Measurements from ENCODE around the gene GGN. TPM values are rescaled to one million over a fixed set of nuclear protein-coding genes. Genes with fewer than 3 reads are reported as not detected.
A peak's percentile ranks its signal among the peaks of the same experiment; 100 is the strongest.
"Not testable (repeated sequence)": the region's sequence is repeated elsewhere in the genome, so short reads cannot be mapped to it uniquely, and the experiment has no call there.

Gene GGN
- total and polyA plus RNA-seq, 5 donors: 0.09 to 1.3 (median 0.37) TPM

DNA sequence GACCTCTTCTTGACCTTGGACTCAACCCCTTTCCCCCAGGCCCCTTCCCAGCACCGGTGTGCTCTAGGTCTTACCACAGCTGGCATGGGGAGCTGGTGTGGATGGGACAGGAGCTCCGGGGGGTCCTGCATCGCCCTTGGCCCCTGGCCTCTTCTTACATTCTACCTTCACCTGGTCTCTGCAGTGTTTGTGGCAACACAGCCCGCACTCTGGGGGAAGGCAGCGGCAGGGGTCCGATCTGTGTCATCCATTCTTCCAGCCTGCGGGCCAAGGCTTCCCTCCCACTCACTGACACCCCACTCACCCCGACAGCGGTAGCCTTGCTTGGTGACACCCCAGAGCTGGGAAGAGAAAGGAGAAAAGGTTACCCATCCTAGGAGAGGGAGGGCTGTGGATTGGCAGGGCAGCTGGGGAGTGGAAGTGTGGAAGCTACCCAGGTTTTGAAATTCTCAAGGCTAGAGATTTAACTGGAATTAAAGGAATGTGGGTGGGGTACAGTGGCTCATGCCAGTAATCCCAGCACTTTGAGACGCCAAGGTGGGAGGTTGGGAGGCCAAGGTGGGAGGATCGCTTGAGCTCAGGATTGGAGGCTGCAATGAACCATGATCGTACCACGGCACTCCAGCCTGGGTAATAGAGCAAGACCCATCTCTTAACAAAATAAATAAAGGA lies 23.3 kb upstream of the GGN start:
- intact Hi-C loops (cut with DNase I): no loop called here
- no peak for DNase-seq

DNA sequence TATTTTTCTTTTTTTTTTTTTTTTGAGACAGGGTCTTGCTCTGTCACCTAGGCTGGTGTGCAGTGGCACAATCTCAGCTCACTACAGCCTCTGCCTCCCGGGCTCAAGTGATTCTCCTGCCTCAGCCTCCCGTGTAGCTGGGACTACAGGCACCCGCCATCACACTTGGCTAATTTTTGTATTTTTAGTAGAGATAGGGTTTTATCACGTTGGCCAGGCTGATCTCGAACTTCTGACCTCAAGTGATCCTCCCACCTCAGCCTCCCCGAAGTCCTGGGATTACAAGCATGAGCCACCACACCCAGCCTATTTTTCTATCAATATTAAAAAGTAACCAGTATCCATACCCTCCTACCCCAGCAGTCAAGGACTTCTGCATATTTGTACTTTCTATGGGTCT lies 22.6 kb upstream of the GGN start:
- ATAC-seq; intact Hi-C loops (cut with DNase I); H3K27me3 ChIP-seq (ENCODE audit: control insufficient read depth, insufficient read depth); DNase-seq; H3K4me1 ChIP-seq (ENCODE audit: control insufficient read depth, insufficient read depth, low read length); H3K9me3 ChIP-seq (ENCODE audit: control insufficient read depth, low read length); H3K4me3 ChIP-seq (ENCODE audit: low read length); H3K27ac ChIP-seq (ENCODE audit: low read length): not testable (repeated sequence)
- 57% methylated on average over 6 of the region's 6 CpGs for WGBS

More for the DNA sequence above, 23.3 kb upstream of the GGN start:
- no peak overlapping the region for H3K4me3 ChIP-seq (ENCODE audit: low read length)
- H3K4me1 ChIP-seq (ENCODE audit: control insufficient read depth, insufficient read depth, low read length): no peaks in the 10 kb centered on the region
- no peak overlapping the region for H3K27ac ChIP-seq (ENCODE audit: low read length)
- WGBS: 84% methylated on average over 13 of the region's 13 CpGs
- H3K27me3 ChIP-seq (ENCODE audit: control insufficient read depth, insufficient read depth): no peaks in the 10 kb centered on the region
- no peaks in the 10 kb centered on the region for H3K9me3 ChIP-seq (ENCODE audit: control insufficient read depth, low read length)
- no peak for ATAC-seq

DNA sequence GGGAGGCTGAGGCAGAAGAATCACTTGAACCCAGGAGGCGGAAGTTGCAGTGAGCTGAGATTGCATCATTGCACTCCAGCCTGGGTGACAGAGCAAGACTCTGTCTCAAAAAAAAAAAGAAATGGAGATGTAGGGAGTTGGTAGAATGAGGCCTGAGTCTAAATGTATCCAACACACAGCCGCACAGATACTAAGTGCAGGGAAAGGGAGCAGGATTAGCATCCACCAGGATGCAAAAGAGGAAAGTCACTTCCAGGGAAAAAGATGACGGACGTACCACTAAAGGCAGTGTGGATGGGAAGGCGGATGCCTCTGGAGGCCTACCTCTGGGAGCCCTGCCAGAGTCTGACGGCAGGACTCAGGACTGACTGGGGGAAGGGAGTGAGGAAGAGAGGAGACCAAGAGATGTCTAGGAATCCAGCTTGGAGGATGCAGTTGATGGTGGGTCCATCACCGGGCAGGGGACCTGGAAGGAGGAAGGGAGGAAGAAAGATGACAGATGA lies 21.8 kb upstream of the GGN start:
- H3K27me3 ChIP-seq (ENCODE audit: control insufficient read depth, insufficient read depth): no peaks in the 10 kb centered on the region
- WGBS: 36% methylated on average over 7 of the region's 7 CpGs
- DNase-seq: peak in 2 of 3 donors; percentile 49 to 81
- intact Hi-C loops (cut with DNase I): loop anchor here in 3 of 4 donors (10.0 kb wide), 3 partner anchors 105 to 225 kb away; no protein-coding TSS in a partner anchor
- no peaks in the 10 kb centered on the region for H3K4me1 ChIP-seq (ENCODE audit: control insufficient read depth, insufficient read depth, low read length)
- no peak overlapping the region for H3K27ac ChIP-seq (ENCODE audit: low read length)
- peak; percentile 61 to 63 for ATAC-seq
- H3K4me3 ChIP-seq (ENCODE audit: low read length): no peak overlapping the region
- no peaks in the 10 kb centered on the region for H3K9me3 ChIP-seq (ENCODE audit: control insufficient read depth, low read length)

DNA sequence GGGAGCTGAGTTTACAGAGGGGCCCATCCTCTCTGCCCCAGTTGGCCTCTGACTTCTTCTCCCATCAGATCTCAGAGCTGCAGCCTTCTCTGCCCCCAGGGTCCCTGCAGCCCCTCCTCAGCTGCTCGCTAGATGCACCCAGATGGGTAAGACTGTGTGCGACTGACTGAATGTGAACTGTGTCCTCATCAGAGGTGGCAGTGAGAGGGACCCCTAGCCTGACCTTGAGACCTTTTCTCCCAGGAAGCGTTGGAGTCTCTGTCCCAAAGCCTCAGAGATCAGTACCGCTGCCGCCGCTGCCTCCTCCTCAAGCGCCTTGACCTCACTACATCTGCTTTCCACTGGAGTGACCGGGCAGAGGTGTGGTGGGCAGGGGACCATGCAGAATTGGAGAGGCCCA lies 17.4 kb upstream of the GGN start:
- intact Hi-C loops (cut with DNase I): loop anchor here in 3 of 4 donors (10.0 kb wide), 3 partner anchors 110 to 230 kb away; no protein-coding TSS in a partner anchor

DNA sequence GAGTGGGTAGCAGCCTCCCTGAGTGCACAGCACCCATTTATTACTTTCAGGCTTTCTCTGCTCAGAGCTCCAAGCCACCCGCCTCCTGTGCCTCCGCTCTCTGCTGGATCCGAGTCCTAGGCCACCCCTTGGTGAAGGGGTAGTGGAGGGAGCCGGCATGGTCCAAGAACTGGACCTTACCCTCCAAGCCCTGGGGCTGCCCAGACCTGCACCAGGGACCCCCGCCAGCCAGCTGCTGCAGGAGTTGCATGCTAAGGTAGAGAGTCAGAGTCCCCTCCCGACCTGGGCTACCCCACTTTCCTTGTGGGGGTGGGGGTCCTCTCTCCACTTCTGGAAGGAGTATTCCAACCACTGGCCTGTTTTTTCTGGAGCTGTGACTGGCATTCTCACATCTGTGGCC lies 17.0 kb upstream of the GGN start:
- WGBS: 93% methylated on average over 6 of the region's 6 CpGs
- Histone ChIP-seq H3K9me3 (ENCODE audit: control insufficient read depth, low read length) (no peaks in the 10 kb centered on the region), H3K4me1 (ENCODE audit: control insufficient read depth, insufficient read depth, low read length) (no peaks in the 10 kb centered on the region), H3K27ac (ENCODE audit: low read length) (no peak overlapping the region), H3K27me3 (ENCODE audit: control insufficient read depth, insufficient read depth) (no peaks in the 10 kb centered on the region), H3K4me3 (ENCODE audit: low read length) (no peak overlapping the region)
- peak in 1 of 3 donors; percentile 51 for DNase-seq
- no peak for ATAC-seq
- intact Hi-C loops (cut with DNase I): loop anchor here (5.0 to 10.0 kb wide), 4 partner anchors 110 to 230 kb away; no protein-coding TSS in a partner anchor

More for the DNA sequence above, 17.4 kb upstream of the GGN start:
- ATAC-seq (no peak), DNase-seq (no peak)
- Histone ChIP-seq H3K27ac (ENCODE audit: low read length) (no peak overlapping the region), H3K27me3 (ENCODE audit: control insufficient read depth, insufficient read depth) (no peaks in the 10 kb centered on the region), H3K4me1 (ENCODE audit: control insufficient read depth, insufficient read depth, low read length) (no peaks in the 10 kb centered on the region), H3K4me3 (ENCODE audit: low read length) (no peak overlapping the region), H3K9me3 (ENCODE audit: control insufficient read depth, low read length) (no peaks in the 10 kb centered on the region)
- WGBS: 94% methylated on average over 8 of the region's 8 CpGs

DNA sequence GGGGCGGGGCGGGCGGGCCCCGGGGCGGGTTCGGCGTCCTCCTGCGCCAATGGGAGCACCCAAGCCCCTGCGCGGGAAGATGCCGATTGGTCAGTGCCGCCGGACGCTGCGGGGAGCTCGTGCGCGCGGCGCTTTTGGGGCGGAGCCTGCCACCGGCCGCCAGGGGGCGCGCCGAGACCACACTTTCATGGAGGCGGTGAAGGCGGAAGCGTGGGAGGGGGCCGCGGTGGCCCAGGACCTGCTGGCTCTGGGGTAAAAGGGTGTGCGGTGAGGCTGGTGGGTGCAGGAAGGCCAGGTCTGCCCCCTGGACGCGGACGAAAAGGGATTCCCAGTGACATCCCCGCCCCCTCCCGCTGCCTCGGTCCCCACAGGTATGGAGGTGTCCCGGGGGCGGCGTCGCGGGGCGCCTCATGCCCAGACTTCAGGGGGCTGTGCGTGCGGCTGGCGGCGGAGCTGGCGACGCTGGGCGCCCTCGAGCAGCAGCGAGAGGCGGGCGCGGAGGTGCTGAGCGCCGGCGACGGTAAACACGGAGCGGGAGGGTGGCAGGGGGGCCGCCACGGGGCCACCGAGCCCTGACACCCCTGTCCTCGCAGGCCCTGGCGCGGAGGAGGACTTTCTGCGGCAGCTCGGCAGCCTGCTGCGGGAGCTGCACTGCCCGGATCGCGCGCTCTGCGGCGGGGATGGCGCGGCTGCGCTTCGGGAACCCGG lies 15.3 kb upstream of the GGN start, which contains the start of gene FAM98C:
FAM98C (plus strand) TSS at position 127 of the 708 bp plus-strand sequence; CDS start at position 188, 61 bp downstream.
- H3K4me3 ChIP-seq (ENCODE audit: low read length): peak within 1 kb of the TSS; percentile 60
- no peaks in the 10 kb centered on the region for H3K27me3 ChIP-seq (ENCODE audit: control insufficient read depth, insufficient read depth)
- DNase-seq (peak; percentile 96 to 99 (median 99)), ATAC-seq (peak; percentile 99)
- H3K27ac ChIP-seq (ENCODE audit: low read length): peak within 1 kb of the TSS; percentile 1
- H3K4me1 ChIP-seq (ENCODE audit: control insufficient read depth, insufficient read depth, low read length): no peaks in the 10 kb centered on the region
- H3K9me3 ChIP-seq (ENCODE audit: control insufficient read depth, low read length): no peaks in the 10 kb centered on the region
- WGBS: under 1% methylated on average over 82 of the region's 82 CpGs
- intact Hi-C loops (cut with DNase I): loop anchor here (5.0 to 10.0 kb wide), 4 partner anchors 112 to 232 kb away; no protein-coding TSS in a partner anchor

DNA sequence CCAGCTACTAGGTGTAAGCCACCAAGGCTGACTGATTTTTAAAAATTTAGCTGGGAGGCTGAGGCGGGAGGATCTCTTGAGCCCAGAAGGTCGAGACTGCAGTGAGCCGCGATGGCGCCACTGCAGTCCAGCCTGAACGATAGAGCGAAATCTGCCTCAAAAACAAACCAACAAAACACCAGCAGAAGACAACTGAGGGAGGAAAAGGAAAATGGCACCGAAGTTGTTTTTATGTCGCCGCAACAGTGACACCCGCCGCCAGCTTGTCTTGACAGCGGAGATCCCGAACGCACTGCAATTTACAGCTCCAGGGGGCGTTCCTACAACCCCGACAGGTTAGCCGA lies 14.8 kb upstream of the GGN start:
- intact Hi-C loops (cut with DNase I): loop anchor here (5.0 to 10.0 kb wide), 4 partner anchors 112 to 232 kb away; no protein-coding TSS in a partner anchor
- H3K4me1 ChIP-seq (ENCODE audit: control insufficient read depth, insufficient read depth, low read length): no peaks in the 10 kb centered on the region
- no peak overlapping the region for H3K27ac ChIP-seq (ENCODE audit: low read length)
- H3K9me3 ChIP-seq (ENCODE audit: control insufficient read depth, low read length): no peaks in the 10 kb centered on the region
- DNase-seq (no peak), ATAC-seq (no peak)
- H3K27me3 ChIP-seq (ENCODE audit: control insufficient read depth, insufficient read depth): no peaks in the 10 kb centered on the region
- peak overlapping the region; percentile 33 for H3K4me3 ChIP-seq (ENCODE audit: low read length)
- 4% methylated on average over 18 of the region's 18 CpGs for WGBS

DNA sequence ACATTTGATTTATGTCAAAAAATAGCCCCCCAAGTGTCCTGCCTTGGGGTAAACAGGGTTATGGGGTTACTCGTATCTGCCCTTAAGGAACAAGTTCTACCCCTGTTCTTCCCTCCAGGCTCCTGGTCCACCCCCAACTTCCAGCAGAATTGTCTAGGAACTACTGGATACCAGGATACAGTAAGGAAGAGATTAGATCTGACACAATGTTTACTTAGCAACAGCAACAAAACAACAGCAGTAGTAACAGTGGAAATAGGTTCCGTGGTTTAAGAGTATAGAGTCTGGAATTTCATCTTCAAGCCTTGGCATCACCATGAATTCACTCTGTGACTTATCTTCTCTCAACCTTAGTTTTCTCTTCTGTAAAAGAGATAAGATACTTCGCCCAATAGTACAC lies 13.3 kb upstream of the GGN start:
- no peaks in the 10 kb centered on the region for H3K9me3 ChIP-seq (ENCODE audit: control insufficient read depth, low read length)
- no peaks in the 10 kb centered on the region for H3K27me3 ChIP-seq (ENCODE audit: control insufficient read depth, insufficient read depth)
- intact Hi-C loops (cut with DNase I): loop anchor here (5.0 to 10.0 kb wide), 4 partner anchors 114 to 234 kb away; no protein-coding TSS in a partner anchor

DNA sequence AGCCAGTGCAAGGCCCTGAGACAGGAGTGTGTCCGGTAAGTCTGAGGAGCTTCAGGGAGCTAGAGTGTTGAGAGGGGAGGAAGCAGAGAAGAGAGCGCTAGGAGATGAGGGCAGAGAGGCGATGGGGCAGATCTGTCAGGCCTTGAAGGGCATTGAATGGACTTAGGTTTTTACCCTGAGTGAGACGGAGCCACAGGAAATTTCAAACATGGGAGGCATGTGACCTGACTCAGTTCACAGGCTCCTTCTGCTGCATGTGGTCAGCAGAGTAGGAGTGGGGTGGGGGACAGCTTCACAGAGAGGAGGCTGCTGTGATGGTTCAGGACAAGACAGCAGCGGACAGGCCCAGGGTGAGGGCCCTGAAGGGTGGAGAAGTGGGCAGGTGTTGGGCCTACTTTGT lies 12.5 kb upstream of the GGN start:
- H3K27ac ChIP-seq (ENCODE audit: low read length): no peak overlapping the region
- H3K27me3 ChIP-seq (ENCODE audit: control insufficient read depth, insufficient read depth): no peaks in the 10 kb centered on the region
- no peaks in the 10 kb centered on the region for H3K4me1 ChIP-seq (ENCODE audit: control insufficient read depth, insufficient read depth, low read length)
- DNase-seq (no peak), ATAC-seq (no peak)
- no peaks in the 10 kb centered on the region for H3K9me3 ChIP-seq (ENCODE audit: control insufficient read depth, low read length)
- intact Hi-C loops (cut with DNase I): loop anchor here (5.0 to 10.0 kb wide), 4 partner anchors 114 to 234 kb away; no protein-coding TSS in a partner anchor
- WGBS: 67% methylated on average over 5 of the region's 5 CpGs
- no peak overlapping the region for H3K4me3 ChIP-seq (ENCODE audit: low read length)

More for the DNA sequence above, 13.3 kb upstream of the GGN start:
- H3K4me1 ChIP-seq (ENCODE audit: control insufficient read depth, insufficient read depth, low read length): no peaks in the 10 kb centered on the region
- WGBS: 55% methylated on average over 3 of the region's 3 CpGs
- DNase-seq (no peak), ATAC-seq (no peak)
- H3K27ac ChIP-seq (ENCODE audit: low read length): no peak overlapping the region
- no peak overlapping the region for H3K4me3 ChIP-seq (ENCODE audit: low read length)

DNA sequence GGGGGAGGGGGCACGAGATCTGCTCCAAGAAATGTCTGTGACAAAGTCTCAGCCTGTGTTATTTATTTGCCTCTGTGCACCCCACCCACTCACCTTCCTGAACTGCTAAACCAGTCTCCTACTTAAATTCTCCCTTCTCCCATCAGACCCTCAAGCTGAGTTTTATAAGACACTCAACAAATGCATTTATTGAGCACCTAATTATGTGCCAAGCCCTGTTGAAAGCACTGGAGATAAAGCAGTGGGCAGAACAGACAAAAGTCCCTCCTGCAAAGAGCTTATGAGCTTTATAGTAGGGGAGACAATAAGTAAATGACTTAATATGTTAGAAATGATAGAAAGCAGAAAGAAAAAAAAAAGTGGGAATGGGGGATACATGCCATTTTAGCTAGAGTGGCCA lies 11.7 kb upstream of the GGN start:
- Histone ChIP-seq H3K27me3 (ENCODE audit: control insufficient read depth, insufficient read depth) (no peaks in the 10 kb centered on the region), H3K27ac (ENCODE audit: low read length) (no peak overlapping the region), H3K9me3 (ENCODE audit: control insufficient read depth, low read length) (no peaks in the 10 kb centered on the region), H3K4me1 (ENCODE audit: control insufficient read depth, insufficient read depth, low read length) (no peaks in the 10 kb centered on the region), H3K4me3 (ENCODE audit: low read length) (no peak overlapping the region)
- intact Hi-C loops (cut with DNase I): no loop called here
- DNase-seq (no peak), ATAC-seq (no peak)
- WGBS: 79% methylated on average over 1 of the region's 1 CpG

DNA sequence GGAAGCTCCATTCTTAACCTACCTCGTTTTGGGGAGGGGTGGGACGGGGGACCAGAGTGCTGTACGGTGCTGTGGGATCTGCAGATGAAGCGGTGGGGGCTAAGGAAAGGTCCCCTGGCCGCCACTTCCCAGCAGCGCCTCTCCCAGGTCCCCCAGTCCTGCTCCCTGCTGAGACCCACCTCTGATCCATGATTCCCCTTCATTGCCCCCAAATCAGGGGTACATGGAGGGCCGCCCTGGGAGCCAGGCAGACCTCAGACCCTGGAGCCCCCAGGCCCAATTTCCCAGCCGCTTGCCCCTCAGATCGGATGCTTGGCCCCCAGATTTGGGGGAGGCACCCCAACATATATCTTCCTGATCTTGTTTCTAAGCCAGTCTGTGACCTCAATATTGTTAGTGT lies 11.2 kb upstream of the GGN start:
- no peak for DNase-seq
- no peaks in the 10 kb centered on the region for H3K4me1 ChIP-seq (ENCODE audit: control insufficient read depth, insufficient read depth, low read length)
- intact Hi-C loops (cut with DNase I): no loop called here
- H3K9me3 ChIP-seq (ENCODE audit: control insufficient read depth, low read length): no peaks in the 10 kb centered on the region
- no peak overlapping the region for H3K4me3 ChIP-seq (ENCODE audit: low read length)
- no peaks in the 10 kb centered on the region for H3K27me3 ChIP-seq (ENCODE audit: control insufficient read depth, insufficient read depth)
- no peak for ATAC-seq
- WGBS: 52% methylated on average over 9 of the region's 9 CpGs
- no peak overlapping the region for H3K27ac ChIP-seq (ENCODE audit: low read length)
